ENCODE data around the gene CACNA1I.

CACNA1I gene

GRCh38 chr22:39595622-39596172, 25.1 kb downstream of the CACNA1I start:
- DNase-seq (ENCODE audit: low read depth in 3 of 3, low spot score in 1 of 3) = no peak

- no peak for DNase-seq (ENCODE audit: low read depth in 3 of 3, low spot score in 1 of 3)
Measured at GRCh38 chr22:39596601-39597000, 26.0 kb downstream of the CACNA1I start.

GRCh38 chr22:39597236-39597869, 26.8 kb downstream of the CACNA1I start:
- no peak for DNase-seq (ENCODE audit: low read depth in 3 of 3, low spot score in 1 of 3)

GRCh38 chr22:39598017-39598965, 27.7 kb downstream of the CACNA1I start:
- peak; percentile 20 to 72 (median 52) for DNase-seq (ENCODE audit: low read depth in 3 of 3, low spot score in 1 of 3)

- DNase-seq (ENCODE audit: low read depth in 3 of 3, low spot score in 1 of 3) = no peak
Measured at GRCh38 chr22:39600491-39601179, 30.1 kb downstream of the CACNA1I start.

GRCh38 chr22:39601180-39601535, 30.6 kb downstream of the CACNA1I start:
- DNase-seq (ENCODE audit: low read depth in 3 of 3, low spot score in 1 of 3) = no peak

- no peak for DNase-seq (ENCODE audit: low read depth in 3 of 3, low spot score in 1 of 3)
Measured at GRCh38 chr22:39603345-39603744, 32.8 kb downstream of the CACNA1I start.

GRCh38 chr22:39610246-39610645, 39.7 kb downstream of the CACNA1I start:
- DNase-seq (ENCODE audit: low read depth in 3 of 3, low spot score in 1 of 3) = no peak

- no peak for DNase-seq (ENCODE audit: low read depth in 3 of 3, low spot score in 1 of 3)
Measured at GRCh38 chr22:39610766-39611165, 40.2 kb downstream of the CACNA1I start.

GRCh38 chr22:39611360-39611759, 40.8 kb downstream of the CACNA1I start:
- DNase-seq (ENCODE audit: low read depth in 3 of 3, low spot score in 1 of 3) = no peak

- DNase-seq (ENCODE audit: low read depth in 3 of 3, low spot score in 1 of 3) = no peak
Measured at GRCh38 chr22:39612811-39613548, 42.4 kb downstream of the CACNA1I start.

- DNase-seq (ENCODE audit: low read depth in 3 of 3, low spot score in 1 of 3) = no peak
Measured at GRCh38 chr22:39613549-39613921, 43.0 kb downstream of the CACNA1I start.

GRCh38 chr22:39614442-39614841, 43.9 kb downstream of the CACNA1I start:
- DNase-seq (ENCODE audit: low read depth in 3 of 3, low spot score in 1 of 3) = no peak

- DNase-seq (ENCODE audit: low read depth in 3 of 3, low spot score in 1 of 3) = no peak
Measured at GRCh38 chr22:39616051-39616450, 45.5 kb downstream of the CACNA1I start.

- DNase-seq (ENCODE audit: low read depth in 3 of 3, low spot score in 1 of 3) = no peak
Measured at GRCh38 chr22:39616781-39617180, 46.2 kb downstream of the CACNA1I start.

- no peak for DNase-seq (ENCODE audit: low read depth in 3 of 3, low spot score in 1 of 3)
Measured at GRCh38 chr22:39617342-39617741, 46.8 kb downstream of the CACNA1I start.

GRCh38 chr22:39617970-39618757, 47.6 kb downstream of the CACNA1I start:
- no peak for DNase-seq (ENCODE audit: low read depth in 3 of 3, low spot score in 1 of 3)

- no peak for DNase-seq (ENCODE audit: low read depth in 3 of 3, low spot score in 1 of 3)
Measured at GRCh38 chr22:39618996-39619530, 48.5 kb downstream of the CACNA1I start.

GRCh38 chr22:39620924-39621690, 50.6 kb downstream of the CACNA1I start:
- DNase-seq (ENCODE audit: low read depth in 3 of 3, low spot score in 1 of 3) = no peak

Data from stimulated activated CD4-positive, alpha-beta T cell treated with anti-CD3 and anti-CD28 coated beads, TNF-alpha, amount 100 ng/mL, for 1 hour (primary cell).